CD4-positive, CD25-positive, alpha-beta regulatory T cell (primary cell): ENCODE data around the gene FNBP1L. TPM values are rescaled to one million over a fixed set of nuclear protein-coding genes. Genes with fewer than 3 reads are reported as not detected.

Experiments used
- ATAC-seq, 2 donors: fragments of 150-1000 bp; cut with Tn5 transposase; one replicate each; pipeline ENCODE4 v1.10.0; 2021; ENCODE audit warnings: low read depth in 2 of 2, moderate number of reproducible peaks in 2 of 2, moderate library complexity in 1 of 2
- DNase-seq, 3 donors: peaks; one replicate each; pipeline versions ENCODE4 v3.0.0 to v3.0.0-alpha.2; 2012 to 2022; ENCODE audit warnings: mixed read lengths in 1 of 3
- H3K27ac ChIP-seq: one replicate; pipeline ENCODE4 v1.7.0; 2013; ENCODE audit warnings: mild to moderate bottlenecking, low read length; ENCODE audit not compliant: insufficient read depth, poor library complexity, severe bottlenecking
- H3K27me3 ChIP-seq: one replicate; pipeline ENCODE4 v1.7.0; 2013; ENCODE audit warnings: low read length; ENCODE audit not compliant: control insufficient read depth, insufficient read depth
- H3K36me3 ChIP-seq: one replicate; pipeline ENCODE4 v1.7.0; 2013; ENCODE audit warnings: mild to moderate bottlenecking, low read length, moderate library complexity; ENCODE audit not compliant: control insufficient read depth, insufficient read depth
- H3K4me1 ChIP-seq: 2 replicates; pipeline ENCODE4 v1.7.0; 2013; ENCODE audit warnings: mild to moderate bottlenecking, low read length; ENCODE audit not compliant: insufficient read depth, control insufficient read depth, poor library complexity, severe bottlenecking
- H3K4me3 ChIP-seq: one replicate; pipeline ENCODE4 v1.7.0; 2013; ENCODE audit warnings: low read depth, mild to moderate bottlenecking, low read length, moderate library complexity
- H3K9me3 ChIP-seq, 2 experiments: 1 replicate in 1 of 2; 2 replicates in 1 of 2; pipeline ENCODE4 v1.7.0; 2013; ENCODE audit warnings: low read length in 2 of 2, mild to moderate bottlenecking in 1 of 2, moderate library complexity in 1 of 2; ENCODE audit not compliant: control insufficient read depth in 2 of 2
- H3K27ac Mint-ChIP-seq, 3 donors: one replicate each; pipeline ENCODE4 v1.8.0; 2020 to 2022; ENCODE audit warnings: mild to moderate bottlenecking in 3 of 3, mixed read lengths in 3 of 3, moderate library complexity in 2 of 3
- H3K27me3 Mint-ChIP-seq: one replicate; pipeline ENCODE4 v1.8.0; 2022; ENCODE audit warnings: mild to moderate bottlenecking, mixed read lengths
- H3K36me3 Mint-ChIP-seq: one replicate; pipeline ENCODE4 v1.8.0; 2020; ENCODE audit warnings: mixed read lengths
- H3K4me1 Mint-ChIP-seq, 4 donors: one replicate each; pipeline ENCODE4 v1.8.0; 2020 to 2022; ENCODE audit warnings: mixed read lengths in 4 of 4, mild to moderate bottlenecking in 1 of 4
- H3K4me3 Mint-ChIP-seq, 4 donors: one replicate each; pipeline ENCODE4 v1.8.0; 2020 to 2022; ENCODE audit warnings: mild to moderate bottlenecking in 4 of 4, mixed read lengths in 4 of 4, moderate library complexity in 3 of 4
- H3K9me3 Mint-ChIP-seq, 7 donors: one replicate each; pipeline ENCODE4 v1.8.0; 2020 to 2022; ENCODE audit warnings: mixed read lengths in 7 of 7, mild to moderate bottlenecking in 3 of 7, moderate library complexity in 2 of 7
- polyA plus RNA-seq, 4 donors: library from polyadenylated mRNA; unstranded; fragments of 300-500 nt; fragmentation: Illumina TruSeq; gene quantifications; one replicate each; pipeline ENCODE4 v1.2.3, GENCODE V29; 2021
- total RNA-seq: library from RNA; stranded (reverse); gene quantifications from one replicate; pipeline ENCODE4 v1.2.3, GENCODE V29; 2022

The FNBP1L gene
- total and polyA plus RNA-seq, 5 donors from 2014 or later = 0.10 to 2.4 (median 0.34) TPM; not detected in 1

- no peak for ATAC-seq
- peaks cover 0 to 7% (median 0%) of the 10 kb centered on the region in 7 donors for H3K9me3 Mint-ChIP-seq
- no peak overlapping the region for H3K27ac Mint-ChIP-seq
- peaks cover 0 to 4% (median 0%) of the 10 kb centered on the region in 4 donors for H3K4me1 Mint-ChIP-seq
- no peak overlapping the region for H3K4me3 Mint-ChIP-seq
- DNase-seq = no peak
- Histone ChIP-seq H3K9me3 (no peaks in the 10 kb centered on the region), H3K4me1 (no peaks in the 10 kb centered on the region), H3K27ac (no peak overlapping the region), H3K27me3 (peaks cover 2% of the 10 kb centered on the region), H3K36me3 (no peaks in the 10 kb centered on the region), H3K4me3 (no peak overlapping the region)
- H3K36me3 Mint-ChIP-seq = no peaks in the 10 kb centered on the region
- H3K27me3 Mint-ChIP-seq = peaks cover 21% of the 10 kb centered on the region
Measured at GRCh38 chr1:93490357-93490756, 42.4 kb downstream of the FNBP1L start.

DNA sequence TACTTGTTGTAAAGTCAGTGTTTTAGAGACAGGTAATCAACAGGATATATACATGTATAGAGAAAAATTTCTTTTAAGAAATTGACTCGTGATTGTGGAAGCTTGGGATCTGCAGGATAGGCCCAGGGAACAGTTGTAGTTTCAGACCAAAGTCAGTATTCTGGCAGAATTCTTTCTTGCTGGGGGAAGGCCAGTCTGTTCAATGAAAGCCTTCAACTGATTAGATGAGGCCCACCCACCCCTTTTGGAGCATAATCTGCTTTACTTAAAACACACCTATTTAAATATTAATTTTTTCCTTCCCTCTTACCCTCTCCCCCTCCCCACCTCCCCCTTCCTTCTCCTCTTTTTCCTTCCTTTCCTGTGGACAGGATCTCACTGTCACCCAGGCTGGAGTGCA lies 48.0 kb downstream of the FNBP1L start:
- no peaks in the 10 kb centered on the region for H3K4me1 ChIP-seq
- H3K4me3 Mint-ChIP-seq = no peak overlapping the region
- H3K4me3 ChIP-seq = no peak overlapping the region
- H3K36me3 Mint-ChIP-seq = no peaks in the 10 kb centered on the region
- H3K9me3 Mint-ChIP-seq = peaks cover 0 to 2% (median 0%) of the 10 kb centered on the region in 7 donors
- no peaks in the 10 kb centered on the region for H3K27me3 ChIP-seq
- ATAC-seq (no peak), DNase-seq (no peak)
- H3K27me3 Mint-ChIP-seq = peaks cover 5% of the 10 kb centered on the region
- H3K27ac ChIP-seq = no peak overlapping the region
- H3K9me3 ChIP-seq = no peaks in the 10 kb centered on the region
- H3K36me3 ChIP-seq = no peaks in the 10 kb centered on the region
- H3K27ac Mint-ChIP-seq = no peak overlapping the region
- H3K4me1 Mint-ChIP-seq = no peaks in the 10 kb centered on the region

DNA sequence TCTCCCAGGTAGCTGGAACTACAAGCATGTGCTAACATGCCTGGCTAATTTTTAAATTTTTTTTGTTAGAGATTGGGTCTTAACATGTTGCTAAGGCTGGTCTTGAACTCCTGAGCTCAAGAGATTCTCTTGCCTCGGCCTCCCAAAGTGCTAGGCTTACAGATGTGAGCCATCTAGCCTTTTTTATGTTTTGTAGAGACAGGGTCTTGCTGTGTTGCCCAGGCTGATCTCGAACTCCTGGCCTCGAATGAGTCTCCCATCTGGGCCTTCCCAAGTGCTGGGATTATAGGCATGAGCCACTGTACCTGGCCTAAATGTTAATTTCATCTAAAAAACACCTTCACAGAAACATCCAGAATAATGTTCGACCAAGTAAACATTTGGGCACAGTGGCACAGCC lies 48.6 kb downstream of the FNBP1L start:
- Mint-ChIP-seq H3K36me3 (no peaks in the 10 kb centered on the region), H3K27ac (no peak overlapping the region), H3K27me3 (peaks cover 5% of the 10 kb centered on the region), H3K4me1 (no peaks in the 10 kb centered on the region), H3K4me3 (no peak overlapping the region), H3K9me3 (peaks cover 0 to 2% (median 0%) of the 10 kb centered on the region in 7 donors)
- Histone ChIP-seq H3K27me3 (no peaks in the 10 kb centered on the region), H3K36me3 (no peaks in the 10 kb centered on the region), H3K4me3 (no peak overlapping the region), H3K9me3 (no peaks in the 10 kb centered on the region), H3K4me1 (no peaks in the 10 kb centered on the region), H3K27ac (no peak overlapping the region)
- DNase-seq (no peak), ATAC-seq (no peak)

DNA sequence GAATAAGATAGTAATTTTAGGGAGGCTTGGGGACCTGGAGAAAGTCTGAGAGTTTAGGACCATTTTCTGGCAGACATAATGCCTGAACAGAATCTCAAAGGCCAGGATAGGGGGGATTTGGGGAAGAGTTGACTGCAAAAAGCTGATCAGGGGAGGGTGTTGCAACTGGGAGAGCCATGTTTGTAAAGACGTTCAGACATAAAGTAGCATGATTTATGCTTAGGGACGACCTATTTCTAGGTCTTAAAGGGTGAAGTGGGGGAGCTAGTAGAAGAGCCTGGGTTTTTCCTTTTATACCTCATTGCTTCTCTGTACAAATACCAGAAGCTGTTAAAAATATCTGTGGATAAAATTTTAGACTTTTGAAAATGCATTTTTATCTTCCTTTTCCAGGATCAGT lies 51.2 kb downstream of the FNBP1L start:
- Histone ChIP-seq H3K9me3 (no peaks in the 10 kb centered on the region), H3K4me1 (no peaks in the 10 kb centered on the region), H3K27me3 (no peaks in the 10 kb centered on the region), H3K4me3 (no peak overlapping the region), H3K27ac (no peak overlapping the region), H3K36me3 (no peaks in the 10 kb centered on the region)
- Mint-ChIP-seq H3K27me3 (peaks cover 5% of the 10 kb centered on the region), H3K27ac (no peak overlapping the region), H3K9me3 (peaks cover 0 to 2% (median 0%) of the 10 kb centered on the region in 7 donors), H3K36me3 (no peaks in the 10 kb centered on the region), H3K4me1 (peaks cover 0 to 2% (median 0%) of the 10 kb centered on the region in 4 donors), H3K4me3 (no peak overlapping the region)
- ATAC-seq (no peak), DNase-seq (no peak)

DNA sequence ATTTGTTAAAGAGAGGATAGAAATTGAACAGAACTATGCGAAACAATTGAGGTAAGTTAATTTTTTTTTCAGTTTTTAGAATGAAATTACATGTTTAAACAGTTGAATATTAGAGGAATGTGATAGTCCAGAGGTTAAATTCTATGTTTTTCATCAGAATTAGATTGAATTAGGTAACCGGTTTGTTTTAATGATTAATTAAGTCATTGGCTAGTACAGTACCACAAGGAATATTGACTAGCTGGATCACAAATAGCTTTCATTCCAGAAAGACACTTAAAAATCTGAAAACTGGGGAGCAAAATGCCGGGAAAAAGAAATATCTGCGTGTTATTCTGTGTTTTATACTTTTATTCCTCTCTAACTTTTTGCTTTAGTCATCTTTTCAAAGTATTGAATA lies 51.6 kb downstream of the FNBP1L start:
- Mint-ChIP-seq H3K4me3 (no peak overlapping the region), H3K27me3 (peaks cover 5% of the 10 kb centered on the region), H3K9me3 (peaks cover 0 to 2% (median 0%) of the 10 kb centered on the region in 7 donors), H3K27ac (no peak overlapping the region), H3K4me1 (peaks cover 0 to 3% (median under 1%) of the 10 kb centered on the region in 4 donors), H3K36me3 (no peaks in the 10 kb centered on the region)
- H3K4me3 ChIP-seq = no peak overlapping the region
- no peaks in the 10 kb centered on the region for H3K36me3 ChIP-seq
- H3K27ac ChIP-seq = no peak overlapping the region
- no peaks in the 10 kb centered on the region for H3K27me3 ChIP-seq
- DNase-seq (no peak), ATAC-seq (no peak)
- H3K9me3 ChIP-seq = no peaks in the 10 kb centered on the region
- H3K4me1 ChIP-seq = no peaks in the 10 kb centered on the region

DNA sequence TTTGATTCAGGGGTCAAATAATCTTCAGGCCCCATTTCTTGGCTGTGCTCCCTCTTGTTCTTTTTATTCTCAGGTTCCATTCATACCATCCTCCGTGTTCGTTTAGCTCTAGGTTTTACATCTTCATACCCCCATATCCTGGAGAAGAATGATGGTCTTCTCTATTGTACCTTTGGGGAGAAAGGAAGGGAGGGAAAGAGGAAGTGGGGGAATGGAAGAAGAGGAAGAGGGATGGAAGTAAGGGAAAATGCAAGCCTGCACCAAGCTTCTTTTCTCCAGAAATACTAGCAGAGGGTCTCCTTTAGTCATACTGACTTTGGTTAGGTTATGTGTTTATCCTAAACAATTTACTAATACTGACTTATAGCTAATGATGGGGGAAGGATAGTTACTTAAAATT lies 52.4 kb downstream of the FNBP1L start:
- no peaks in the 10 kb centered on the region for H3K27me3 ChIP-seq
- Mint-ChIP-seq H3K27me3 (peaks cover under 1% of the 10 kb centered on the region), H3K4me3 (no peak overlapping the region), H3K27ac (no peak overlapping the region), H3K4me1 (peaks cover 0 to 5% (median under 1%) of the 10 kb centered on the region in 4 donors), H3K36me3 (no peaks in the 10 kb centered on the region), H3K9me3 (no peaks in the 10 kb centered on the region)
- DNase-seq (no peak), ATAC-seq (no peak)
- no peaks in the 10 kb centered on the region for H3K9me3 ChIP-seq
- H3K27ac ChIP-seq = no peak overlapping the region
- no peak overlapping the region for H3K4me3 ChIP-seq
- no peaks in the 10 kb centered on the region for H3K4me1 ChIP-seq
- no peaks in the 10 kb centered on the region for H3K36me3 ChIP-seq

GRCh38 chr1:93501399-93501798 lies 53.5 kb downstream of the FNBP1L start:
- no peak overlapping the region for H3K27ac ChIP-seq
- no peak overlapping the region for H3K4me3 Mint-ChIP-seq
- H3K27me3 ChIP-seq = no peaks in the 10 kb centered on the region
- no peaks in the 10 kb centered on the region for H3K36me3 ChIP-seq
- no peak overlapping the region for H3K4me3 ChIP-seq
- DNase-seq (no peak), ATAC-seq (no peak)
- peaks cover 0 to 5% (median under 1%) of the 10 kb centered on the region in 4 donors for H3K4me1 Mint-ChIP-seq
- H3K4me1 ChIP-seq = no peaks in the 10 kb centered on the region
- no peaks in the 10 kb centered on the region for H3K27me3 Mint-ChIP-seq
- H3K36me3 Mint-ChIP-seq = no peaks in the 10 kb centered on the region
- no peak overlapping the region for H3K27ac Mint-ChIP-seq
- peaks cover 0 to 2% (median 0%) of the 10 kb centered on the region in 7 donors for H3K9me3 Mint-ChIP-seq
- no peaks in the 10 kb centered on the region for H3K9me3 ChIP-seq

DNA sequence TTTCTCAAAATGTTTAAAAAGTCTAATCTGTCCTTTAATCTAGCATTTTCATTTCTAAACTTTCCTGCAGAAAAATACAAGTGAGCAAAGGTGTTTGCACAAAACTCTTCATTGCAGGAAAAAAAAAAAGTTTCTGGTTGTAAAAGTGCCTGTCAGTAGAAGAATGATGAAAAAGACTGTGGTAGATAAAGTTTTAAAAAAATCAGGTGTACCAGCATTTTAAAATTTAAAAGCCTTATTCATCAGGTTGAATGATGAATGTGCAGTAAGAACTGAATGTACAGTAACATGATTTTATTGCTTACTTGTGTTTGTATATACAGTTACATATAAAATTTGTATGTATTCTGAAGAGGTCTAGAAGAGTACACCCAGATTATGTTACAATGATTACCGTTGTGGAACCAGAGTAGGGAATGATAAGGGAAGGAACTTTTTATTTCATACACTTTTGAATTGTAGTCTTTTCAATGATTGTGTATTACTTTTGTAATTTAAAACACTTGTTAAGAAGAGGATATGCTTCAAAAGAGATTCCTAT lies 54.0 kb downstream of the FNBP1L start:
- Mint-ChIP-seq H3K27me3 (no peaks in the 10 kb centered on the region), H3K36me3 (no peaks in the 10 kb centered on the region)
- no peak for DNase-seq

More for the DNA sequence above, 54.0 kb downstream of the FNBP1L start:
- Mint-ChIP-seq H3K9me3 (peaks cover 0 to 2% (median 0%) of the 10 kb centered on the region in 7 donors), H3K4me1 (peaks cover 0 to 5% (median under 1%) of the 10 kb centered on the region in 4 donors), H3K4me3 (no peak overlapping the region), H3K27ac (no peak overlapping the region)
- no peaks in the 10 kb centered on the region for H3K36me3 ChIP-seq
- H3K27me3 ChIP-seq = no peaks in the 10 kb centered on the region
- no peak for ATAC-seq
- no peaks in the 10 kb centered on the region for H3K4me1 ChIP-seq
- H3K9me3 ChIP-seq = no peaks in the 10 kb centered on the region
- no peak overlapping the region for H3K27ac ChIP-seq
- no peak overlapping the region for H3K4me3 ChIP-seq
